Fibroblast of the aortic adventitia (primary cell): Measurements from ENCODE around the gene CDC14A. TPM values are rescaled to one million over a fixed set of nuclear protein-coding genes. Genes with fewer than 3 reads are reported as not detected.
"Not testable (repeated sequence)": the region's sequence is repeated elsewhere in the genome, so short reads cannot be mapped to it uniquely, and the experiment has no call there.

ENCODE experiments used
- DNase-seq: peaks from one replicate; pipeline ENCODE4 v3.0.0-alpha.2; 2010; ENCODE audit warnings: low read depth
- H3K4me3 ChIP-seq: 2 replicates; pipeline ENCODE4 v1.5.1; 2011; ENCODE audit warnings: low read depth, mild to moderate bottlenecking, control low read depth, low read length, moderate library complexity
- CTCF ChIP-seq: IDR thresholded peaks from 2 replicates; pipeline ENCODE4 v1.5.1; 2011; ENCODE audit warnings: mild to moderate bottlenecking, low read length, control low read depth, inconsistent platforms; ENCODE audit not compliant: insufficient read depth
- total RNA-seq: library from RNA; depleted of rRNA; stranded (reverse); fragments of >200 nt; gene quantifications from 2 replicates; pipeline ENCODE4 v1.2.3, GENCODE V29; 2012; ENCODE audit warnings: low replicate concordance

Gene CDC14A
- total RNA-seq, 1 donor: 5.0 TPM

DNA sequence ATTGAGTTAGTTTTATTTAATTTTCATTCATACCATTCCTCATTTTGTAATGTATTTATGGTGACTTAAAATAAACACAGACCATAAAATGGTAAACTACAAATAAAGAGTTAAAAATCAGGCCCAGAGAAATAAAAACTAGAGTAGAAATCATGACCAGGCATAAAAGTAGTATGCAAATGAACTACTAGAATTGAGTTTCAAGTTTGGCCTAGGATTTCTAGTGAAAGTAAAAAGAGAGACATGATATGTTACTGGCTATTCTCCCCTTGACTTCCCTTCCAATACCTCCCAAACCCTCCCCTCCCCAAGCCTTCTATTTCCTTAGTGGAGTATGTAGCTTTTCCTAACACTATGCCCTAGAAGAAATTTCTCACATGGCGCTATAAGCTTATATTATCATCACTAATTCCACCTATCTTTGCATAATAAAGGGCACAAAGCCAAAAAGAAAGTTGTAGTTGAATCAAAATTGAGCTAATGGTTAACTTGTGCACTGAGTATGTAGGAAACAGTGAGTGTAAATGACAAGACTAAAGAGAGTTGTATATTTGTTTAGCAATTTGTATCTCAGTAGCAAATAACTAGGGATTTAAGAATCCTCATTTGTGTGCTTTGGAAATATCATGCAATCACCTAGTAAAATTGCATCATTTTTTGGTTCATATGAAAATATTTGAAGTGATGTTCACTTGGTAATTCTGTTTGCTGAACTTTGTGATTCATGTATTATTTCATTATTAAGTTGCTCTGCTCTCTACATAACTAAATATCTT, 29.7 kb upstream of the CDC14A start:
- no peak overlapping the region for H3K4me3 ChIP-seq
- DNase-seq: peak; percentile 71
- TF ChIP-seq CTCF: no peak

- TF ChIP-seq CTCF: no peak
- DNase-seq: peak; percentile 93
- no peak overlapping the region for H3K4me3 ChIP-seq
Measured at GRCh38 chr1:100323419-100324106, 28.7 kb upstream of the CDC14A start.

DNA sequence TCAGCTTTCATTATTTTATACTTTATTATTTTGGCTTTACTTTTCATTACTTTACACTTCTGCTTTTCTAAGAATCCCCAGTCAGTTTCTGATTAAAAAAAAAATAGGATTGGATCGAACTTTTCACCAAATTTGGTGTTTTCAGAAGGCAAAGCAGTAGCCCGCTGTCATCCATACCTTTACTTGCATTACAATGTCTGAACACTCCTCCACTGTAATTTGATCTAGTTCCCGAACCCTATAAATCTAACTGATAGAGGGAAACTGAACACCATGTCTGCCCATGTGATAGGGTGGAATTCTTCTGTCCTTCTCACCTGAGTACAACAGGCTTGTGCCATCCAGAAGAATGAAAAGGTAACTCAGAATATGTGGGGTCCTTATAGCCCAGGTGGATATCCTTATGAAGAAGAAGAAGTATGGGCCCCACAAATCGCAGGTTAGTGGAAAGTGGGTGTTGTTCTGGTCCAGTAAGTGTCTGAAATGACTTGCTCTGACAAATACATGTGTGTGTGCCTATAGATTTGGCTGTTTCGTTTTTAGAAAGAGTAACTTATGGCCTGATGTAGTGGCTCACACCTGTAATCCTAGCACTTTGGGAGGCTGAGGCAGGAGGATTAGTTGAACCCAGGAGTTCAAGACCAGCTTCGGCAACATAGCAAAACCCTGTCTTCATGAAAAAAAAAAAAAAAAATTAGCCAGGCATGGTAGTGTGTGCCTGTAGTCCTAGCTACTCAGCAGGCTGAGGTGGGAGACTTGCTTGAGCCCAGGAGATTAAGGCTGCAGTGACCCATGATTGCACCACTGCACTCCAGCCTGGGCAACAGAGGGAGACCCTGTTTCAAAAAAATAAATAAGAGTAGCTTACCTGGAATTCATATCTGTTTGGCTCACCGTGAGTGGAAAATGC, 26.6 kb upstream of the CDC14A start:
- TF ChIP-seq CTCF: no peak

DNA sequence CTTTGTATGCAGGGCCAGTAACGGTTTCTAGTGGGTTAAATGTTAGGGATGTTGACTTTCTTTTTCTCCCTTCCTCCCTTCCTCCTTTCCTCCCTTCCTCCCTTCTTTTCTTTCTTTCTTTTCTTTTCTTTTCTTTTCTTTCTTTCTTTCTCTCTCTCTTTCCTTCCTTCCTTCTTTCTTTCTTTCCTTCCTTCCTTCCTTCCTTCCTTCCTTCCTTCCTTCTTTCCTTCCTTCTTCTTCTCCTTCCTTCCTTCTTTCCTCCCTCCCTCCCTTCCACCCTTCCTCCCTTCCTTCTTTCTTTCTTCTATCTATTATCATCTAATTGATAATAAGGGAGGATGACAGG, 26.0 kb upstream of the CDC14A start:
- not testable (repeated sequence) for H3K4me3 ChIP-seq, DNase-seq

More for the DNA sequence above, 26.6 kb upstream of the CDC14A start:
- no peak overlapping the region for H3K4me3 ChIP-seq
- no peak for DNase-seq

- DNase-seq: no peak
- no peak for TF ChIP-seq CTCF
- no peak overlapping the region for H3K4me3 ChIP-seq
Measured at GRCh38 chr1:100328133-100328532, 24.2 kb upstream of the CDC14A start.

DNA sequence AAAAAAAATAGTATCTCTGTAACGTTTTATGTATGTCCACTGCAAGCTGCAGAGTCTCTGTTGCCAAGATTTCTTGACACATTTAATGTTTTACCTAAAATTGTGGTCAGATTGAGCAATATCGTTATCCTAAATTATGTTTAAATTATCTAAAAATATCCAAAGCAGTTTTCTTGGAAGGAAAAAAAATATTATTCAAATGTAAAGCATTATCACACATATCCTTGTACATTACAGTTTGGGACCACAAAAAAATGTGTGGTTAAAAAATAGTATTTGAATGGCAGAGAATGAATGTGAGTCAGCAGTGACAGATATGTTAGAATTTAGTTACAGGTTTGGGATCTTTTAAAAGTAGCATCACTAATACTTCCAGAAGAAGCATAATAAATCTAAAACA, 21.2 kb upstream of the CDC14A start:
- DNase-seq: peak; percentile 12
- H3K4me3 ChIP-seq: not testable (repeated sequence)

- no peak for TF ChIP-seq CTCF
- no peak for DNase-seq
- no peak overlapping the region for H3K4me3 ChIP-seq
Measured at GRCh38 chr1:100332331-100332730, 20.0 kb upstream of the CDC14A start.
